HG03342 (cell line): ENCODE data around the gene RBM23.
"Not testable (repeated sequence)": the region's sequence is repeated elsewhere in the genome, so short reads cannot be mapped to it uniquely, and the experiment has no call there.

Experiments
- ATAC-seq: cut with Tn5 transposase; IDR thresholded peaks from one replicate; pipeline ENCODE4 v1.9.1; 2021; ENCODE audit warnings: mild to moderate bottlenecking, moderate library complexity; ENCODE audit not compliant: unreplicated experiment

The RBM23 gene

GRCh38 chr14:22866874-22867273 lies 52.1 kb downstream of the RBM23 start:
- no peak for ATAC-seq

DNA sequence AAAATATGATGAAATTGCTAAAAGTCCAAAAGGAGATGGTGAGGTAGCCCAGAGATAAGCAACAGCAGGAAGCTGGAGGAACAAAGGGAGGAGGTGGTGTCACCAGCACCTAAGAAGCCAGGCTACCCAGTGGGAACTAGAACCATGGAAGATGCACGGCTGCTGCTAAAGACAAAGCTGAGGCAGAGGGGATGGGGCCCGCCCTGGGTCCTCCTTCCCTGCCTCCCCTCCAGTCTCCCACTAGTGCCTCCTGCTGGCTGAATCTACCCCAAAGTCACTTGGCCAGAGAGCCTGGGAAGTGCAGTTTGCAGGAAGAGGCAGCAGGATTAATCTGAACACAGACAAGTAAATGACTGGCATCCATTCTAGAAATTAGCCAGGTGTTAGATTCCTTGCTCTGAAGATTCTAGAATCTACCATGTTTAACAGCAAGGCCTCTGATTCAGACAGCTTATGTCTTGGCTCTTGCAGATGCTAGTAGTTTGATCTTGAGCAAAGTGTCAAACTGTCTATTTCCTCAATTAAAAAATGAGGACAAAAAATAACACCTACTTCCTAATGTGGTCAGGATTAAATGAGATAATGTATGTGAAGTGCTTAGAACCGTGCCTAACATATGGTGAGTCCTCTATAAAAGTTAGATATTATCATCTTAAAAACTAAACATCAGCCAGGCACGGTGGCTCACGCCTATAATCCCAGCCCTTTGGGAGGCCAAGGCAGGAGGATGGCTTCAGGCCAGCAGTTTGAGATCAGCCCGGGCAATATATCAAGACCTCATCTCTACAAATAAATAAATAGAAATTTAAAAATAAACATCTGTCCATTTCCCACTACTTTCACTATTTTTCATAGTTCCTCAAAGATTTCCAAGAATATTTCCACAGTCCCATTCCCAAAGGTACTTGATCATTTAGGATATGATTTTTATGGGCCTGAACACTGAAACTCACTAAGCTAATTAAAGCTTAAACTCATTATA lies 53.2 kb downstream of the RBM23 start:
- no peak for ATAC-seq

GRCh38 chr14:22864979-22865378 lies 54.0 kb downstream of the RBM23 start:
- no peak for ATAC-seq

- no peak for ATAC-seq
Measured at GRCh38 chr14:22861651-22862050, 57.3 kb downstream of the RBM23 start.

DNA sequence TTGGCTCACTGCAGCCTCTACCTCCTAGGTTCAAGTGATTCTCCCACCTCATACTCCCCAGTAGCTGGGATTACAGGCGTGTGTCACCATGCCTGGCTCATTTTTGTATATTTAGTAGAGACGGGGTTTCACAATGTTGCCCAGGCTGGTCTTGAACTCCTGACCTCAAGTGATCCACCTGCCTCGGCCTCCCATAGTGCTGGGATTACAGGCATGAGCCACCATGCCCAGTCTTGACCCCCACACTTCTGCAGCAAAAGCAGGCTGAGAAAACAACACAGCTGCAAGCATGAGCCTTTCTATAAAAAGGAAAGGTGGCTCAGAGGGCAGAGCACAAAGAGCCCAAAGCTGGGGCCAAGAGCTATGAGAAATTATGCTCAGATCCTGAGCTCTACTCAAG lies 58.6 kb downstream of the RBM23 start:
- not testable (repeated sequence) for ATAC-seq

DNA sequence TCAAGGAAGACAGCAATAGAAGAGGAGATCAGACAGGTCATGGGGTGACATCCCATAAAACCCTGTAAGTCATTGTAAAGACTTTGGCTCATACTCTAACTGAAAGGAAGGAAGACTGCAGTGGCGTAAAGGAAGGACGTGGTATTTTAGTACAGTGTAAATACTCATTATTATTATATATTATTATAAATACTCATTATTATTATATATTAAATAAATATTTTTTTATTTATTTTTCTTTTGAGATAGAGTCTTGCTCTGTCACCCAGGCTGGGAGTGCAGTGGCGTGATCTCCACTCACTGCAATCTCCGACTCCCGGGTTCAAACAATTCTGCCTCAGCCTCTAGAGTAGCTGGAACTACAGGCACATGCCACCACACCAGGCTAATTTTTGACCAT lies 62.5 kb downstream of the RBM23 start:
- ATAC-seq: no peak

DNA sequence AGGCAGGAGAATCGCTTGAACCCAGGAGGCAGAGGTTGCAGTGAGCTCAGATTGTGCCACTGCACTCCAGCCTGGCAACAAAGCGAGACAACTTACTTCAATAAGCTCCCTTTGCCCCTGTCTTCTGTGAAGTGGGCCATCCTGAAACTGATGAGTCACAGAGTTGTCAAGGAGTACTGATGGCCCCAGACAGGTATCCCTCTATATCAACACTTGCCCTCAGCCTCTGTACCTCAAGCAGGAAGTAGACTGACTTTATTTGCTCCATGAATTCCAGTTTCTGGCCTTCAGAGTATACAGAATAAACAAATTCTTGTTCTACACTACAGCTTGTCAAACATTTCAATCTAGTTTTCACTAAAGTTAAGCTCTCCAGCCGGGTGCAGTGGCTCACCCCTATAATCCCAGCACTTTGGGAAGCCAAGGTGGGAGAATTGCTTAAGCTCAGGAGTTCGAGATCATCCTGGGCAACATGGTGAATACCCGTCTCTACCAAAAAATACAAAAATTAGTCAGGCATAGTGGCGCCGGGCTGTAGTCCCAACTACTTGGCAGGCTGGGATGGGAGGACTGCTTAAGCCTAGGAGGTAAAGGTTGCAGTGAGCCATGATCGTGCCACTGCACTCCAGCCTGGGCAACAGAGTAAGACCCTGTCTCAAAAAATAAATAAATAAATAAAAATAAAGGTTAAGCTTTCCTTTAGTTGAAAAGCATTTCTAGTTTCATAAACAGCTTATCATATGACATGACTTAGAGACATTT lies 63.8 kb downstream of the RBM23 start:
- ATAC-seq: no peak

- not testable (repeated sequence) for ATAC-seq
Measured at GRCh38 chr14:22854296-22854695, 64.7 kb downstream of the RBM23 start.

- no peak for ATAC-seq
Measured at GRCh38 chr14:22852940-22853767, 65.8 kb downstream of the RBM23 start.

GRCh38 chr14:22852599-22852939 lies 66.4 kb downstream of the RBM23 start:
- ATAC-seq: no peak

DNA sequence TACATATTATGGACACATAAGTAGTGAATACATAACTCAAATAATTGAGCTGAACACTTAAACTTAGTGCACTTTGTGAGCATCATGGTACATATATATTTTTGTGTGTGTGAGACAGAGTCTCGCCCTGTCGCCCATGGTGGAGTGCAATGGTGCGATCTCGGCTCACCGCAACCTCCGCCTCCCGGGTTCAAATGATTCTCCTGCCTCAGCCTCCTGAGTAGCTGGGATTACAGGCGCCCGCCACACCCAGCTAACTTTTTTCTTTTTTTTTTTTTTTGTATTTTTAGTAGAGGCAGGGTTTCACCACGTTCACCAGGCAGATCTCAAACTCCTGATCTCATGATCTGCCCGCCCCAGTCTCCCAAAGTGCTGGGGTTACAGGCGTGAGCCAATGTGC lies 66.8 kb downstream of the RBM23 start:
- not testable (repeated sequence) for ATAC-seq

GRCh38 chr14:22850944-22851764 lies 67.8 kb downstream of the RBM23 start:
- ATAC-seq: no peak

- ATAC-seq: no peak
Measured at GRCh38 chr14:22849212-22849819, 69.6 kb downstream of the RBM23 start.

- ATAC-seq: no peak
Measured at GRCh38 chr14:22848351-22849164, 70.4 kb downstream of the RBM23 start.

GRCh38 chr14:22847661-22848341 lies 71.1 kb downstream of the RBM23 start:
- no peak for ATAC-seq

- ATAC-seq: no peak
Measured at GRCh38 chr14:22846811-22847307, 72.1 kb downstream of the RBM23 start.

- ATAC-seq: no peak
Measured at GRCh38 chr14:22845821-22846625, 72.9 kb downstream of the RBM23 start.

DNA sequence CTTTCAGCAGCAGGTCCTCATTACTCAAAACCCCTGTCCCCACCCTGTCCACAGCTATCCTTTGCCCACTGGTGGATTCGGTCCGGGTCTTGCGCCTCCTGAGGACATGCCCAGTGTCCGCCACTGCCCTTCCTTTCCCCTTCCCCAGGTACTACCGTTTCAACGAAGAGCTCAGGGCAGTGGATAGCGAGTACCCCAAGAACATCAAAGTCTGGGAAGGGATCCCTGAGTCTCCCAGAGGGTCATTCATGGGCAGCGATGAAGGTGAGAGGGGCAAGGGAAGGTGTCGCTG lies 73.9 kb downstream of the RBM23 start:
- ATAC-seq: no peak
